OCI-LY1 (cell line): Measurements from ENCODE around the gene CHTF18.

Experiments
- CTCF ChIP-seq: fragments of 200-600 bp; sonication (generic), shearing (Covaris generic); IDR thresholded peaks from 2 replicates; pipeline ENCODE4 v1.5.1; 2017; ENCODE audit warnings: mild to moderate bottlenecking, antibody characterized with exemption, low read length, moderate library complexity, mixed read lengths
- EZH2 ChIP-seq: fragments of 200-600 bp; sonication (generic), shearing (Covaris generic); IDR thresholded peaks from 2 replicates; pipeline ENCODE4 v1.8.0; 2017; ENCODE audit warnings: borderline replicate concordance, mixed run types, mild to moderate bottlenecking, antibody characterized with exemption, low read length, moderate library complexity, mixed read lengths

GRCh38 chr16:751152-752006, 37.0 kb upstream of the CHTF18 start:
- TF ChIP-seq CTCF (no peak), EZH2 (no peak)
